HCT116 (cell line): ENCODE measurements around the gene ACSL3. TPM values are rescaled to one million over a fixed set of nuclear protein-coding genes. Genes with fewer than 3 reads are reported as not detected.

ENCODE experiments used
- ATAC-seq: fragments of 200-7000 bp; cut with Tn5 transposase; 2 replicates; pipeline ENCODE4 v1.9.1; 2020; ENCODE audit warnings: mild to moderate bottlenecking, moderate library complexity
- BruUV-seq: library from RNA; stranded (reverse); fragments of 400-500 nt; replicated peaks from 2 replicates; lab custom pipeline; 2021; lab: Mats Ljungman, UMichigan
- CTCF ChIA-PET: fragments of 300-600 bp; sonication (Branson Sonifier 250); formaldehyde crosslinking; loops from one replicate; lab custom pipeline; 2021; ENCODE audit warnings: antibody characterized with exemption; lab: Charles Lee
- POLR2A ChIA-PET: fragments of 300-600, 350-600 bp; sonication (Branson Sonifier 250); formaldehyde crosslinking; loops from one replicate; lab custom pipeline; 2021; ENCODE audit warnings: antibody characterized with exemption; lab: Charles Lee
- RAD21 ChIA-PET, 2 experiments: fragments of 300-600 bp; sonication (Branson Sonifier 250); formaldehyde crosslinking; loops; one replicate each; lab custom pipeline; 2023; ENCODE audit warnings: low total read pairs in 2 of 2; ENCODE audit not compliant: uncharacterized antibody in 2 of 2, unreplicated experiment in 2 of 2, low non-redundant PET in 1 of 2; lab: Charles Lee
- DNase-seq: peaks from one replicate; pipeline ENCODE4 v3.0.0-alpha.2; 2010; ENCODE audit warnings: low read depth, low spot score
- H2AFZ ChIP-seq: fragments of 200-600 bp; shearing (Covaris generic), sonication (generic); 2 replicates; pipeline ENCODE4 v1.6.1; 2017; ENCODE audit warnings: low read depth, mixed run types, mixed read lengths, antibody characterized with exemption, low read length; ENCODE audit not compliant: poor library complexity, severe bottlenecking
- H3K27ac ChIP-seq: 2 replicates; pipeline ENCODE4 v1.5.1; 2012; ENCODE audit warnings: low read depth, low read length
- H3K27me3 ChIP-seq: fragments of 200-600 bp; sonication (generic); 2 replicates; pipeline ENCODE4 v1.6.1; 2016; ENCODE audit warnings: mixed run types, low read length, mixed read lengths; ENCODE audit not compliant: insufficient read depth
- H3K36me3 ChIP-seq, 2 experiments: fragments of 200-500 bp in 1 of 2; fragments of 200-600 bp in 1 of 2; sonication (Bioruptor generic) in 1 of 2; sonication (generic) in 1 of 2; 2 replicates each; pipeline versions ENCODE4 v1.5.1 to v1.6.1; 2014 to 2016; ENCODE audit warnings: low read length in 2 of 2, inconsistent platforms in 1 of 2, mixed read lengths in 1 of 2, mixed run types in 1 of 2; ENCODE audit not compliant: insufficient read depth in 2 of 2, control insufficient read depth in 1 of 2
- H3K4me1 ChIP-seq, 2 experiments: fragments of 200-600 bp in 1 of 2; sonication (generic) in 1 of 2; 2 replicates each; pipeline versions ENCODE4 v1.5.1 to v1.6.1; 2012 to 2017; ENCODE audit warnings: low read length in 2 of 2, inconsistent platforms in 1 of 2, mild to moderate bottlenecking in 1 of 2, mixed read lengths in 1 of 2, mixed run types in 1 of 2, moderate library complexity in 1 of 2; ENCODE audit not compliant: insufficient read depth in 2 of 2, control insufficient read depth in 1 of 2
- H3K4me2 ChIP-seq: fragments of 200-600 bp; sonication (generic); 2 replicates; pipeline ENCODE4 v1.6.1; 2017; ENCODE audit warnings: mixed run types, low read length, mixed read lengths
- H3K4me3 ChIP-seq, 2 experiments: fragments of 200-600 bp in 1 of 2; sonication (generic) in 1 of 2; replicated peaks in 1 of 2; 2 replicates each; pipeline ENCODE4 v1.5.1; 2011 to 2016; ENCODE audit warnings: low read length in 2 of 2, control low read depth in 1 of 2, low read depth in 1 of 2, mild to moderate bottlenecking in 1 of 2, mixed read lengths in 1 of 2, mixed run types in 1 of 2
- H3K79me2 ChIP-seq: fragments of 200-600 bp; sonication (generic); 2 replicates; pipeline ENCODE4 v1.6.1; 2017; ENCODE audit warnings: mild to moderate bottlenecking, mixed run types, low read length, moderate library complexity, mixed read lengths; ENCODE audit not compliant: insufficient read depth
- H3K9ac ChIP-seq: fragments of 200-600 bp; sonication (generic); 2 replicates; pipeline ENCODE4 v1.6.1; 2016; ENCODE audit warnings: low read length, mixed read lengths
- H3K9me2 ChIP-seq: fragments of 200-600 bp; sonication (generic), shearing (Covaris generic); 2 replicates; pipeline ENCODE4 v1.6.1; 2017; ENCODE audit warnings: mixed run types, mild to moderate bottlenecking, moderate library complexity; ENCODE audit not compliant: insufficient read depth
- H3K9me3 ChIP-seq, 2 experiments: fragments of 200-500 bp in 1 of 2; fragments of 200-600 bp in 1 of 2; sonication (Bioruptor generic) in 1 of 2; sonication (generic) in 1 of 2; 2 replicates each; pipeline ENCODE4 v1.6.1; 2014 to 2017; ENCODE audit warnings: low read length in 2 of 2, mixed read lengths in 2 of 2, inconsistent platforms in 1 of 2, low read depth in 1 of 2, mild to moderate bottlenecking in 1 of 2, mixed run types in 1 of 2, moderate library complexity in 1 of 2; ENCODE audit not compliant: control insufficient read depth in 1 of 2, insufficient read depth in 1 of 2
- H4K20me1 ChIP-seq: fragments of 200-600 bp; sonication (generic), shearing (Covaris generic); 2 replicates; pipeline ENCODE4 v1.6.1; 2017; ENCODE audit warnings: mixed run types, mild to moderate bottlenecking, moderate library complexity; ENCODE audit not compliant: insufficient read depth
- CEBPB ChIP-seq: IDR thresholded peaks from 2 replicates; pipeline ENCODE4 v1.6.1; 2012; ENCODE audit warnings: low read depth
- EGR1 ChIP-seq: IDR thresholded peaks from 2 replicates; pipeline ENCODE4 v1.6.1; 2012; ENCODE audit warnings: low read depth
- ELF1 ChIP-seq: IDR thresholded peaks from 2 replicates; pipeline ENCODE4 v1.6.1; 2012; ENCODE audit warnings: low read depth, borderline replicate concordance
- EZH2 ChIP-seq: fragments of 200-600 bp; sonication (generic); IDR thresholded peaks from 2 replicates; pipeline ENCODE4 v1.6.1; 2017; ENCODE audit warnings: antibody characterized with exemption, mixed run types
- EZH2phosphoT487 ChIP-seq: fragments of 200-600 bp; IDR thresholded peaks from 2 replicates; pipeline ENCODE4 v1.6.1; 2018; ENCODE audit warnings: antibody characterized with exemption, borderline replicate concordance
- FOSL1 ChIP-seq: IDR thresholded peaks from 2 replicates; pipeline ENCODE4 v1.6.1; 2012; ENCODE audit warnings: low read depth
- JUND ChIP-seq: IDR thresholded peaks from 2 replicates; pipeline ENCODE4 v1.6.1; 2012
- POLR2A ChIP-seq: IDR thresholded peaks from 2 replicates; pipeline ENCODE4 v1.7.0; 2011; ENCODE audit warnings: borderline replicate concordance; ENCODE audit not compliant: insufficient read depth, insufficient read length; ENCODE audit errors: extremely low read depth
- POLR2AphosphoS5 ChIP-seq: IDR thresholded peaks from 2 replicates; pipeline ENCODE4 v1.6.1; 2011; ENCODE audit warnings: mild to moderate bottlenecking, low read depth, low read length, moderate library complexity
- RAD21 ChIP-seq: IDR thresholded peaks from 2 replicates; pipeline ENCODE4 v1.6.1; 2012; ENCODE audit warnings: low read depth, mild to moderate bottlenecking
- SRF ChIP-seq: IDR thresholded peaks from 2 replicates; pipeline ENCODE4 v1.6.1; 2012; ENCODE audit warnings: low read depth
- TCF7L2 ChIP-seq: IDR thresholded peaks from 2 replicates; pipeline ENCODE4 v1.7.0; 2011; ENCODE audit warnings: borderline replicate concordance, inconsistent platforms; ENCODE audit not compliant: insufficient read depth, insufficient read length; ENCODE audit errors: extremely low read depth
- YY1 ChIP-seq: IDR thresholded peaks from 2 replicates; pipeline ENCODE4 v1.6.1; 2011; ENCODE audit warnings: low read length, low read depth, moderate library complexity, mild to moderate bottlenecking; ENCODE audit not compliant: insufficient replicate concordance; ENCODE audit errors: extremely low read depth
- ZBTB33 ChIP-seq: IDR thresholded peaks from 2 replicates; pipeline ENCODE4 v1.6.1; 2011; ENCODE audit warnings: mild to moderate bottlenecking, low read length, moderate library complexity; ENCODE audit not compliant: insufficient replicate concordance; ENCODE audit errors: extremely low read depth
- ZFX ChIP-seq: fragments of 450-650 bp; IDR thresholded peaks from 2 replicates; pipeline ENCODE4 v1.6.1; 2017
- ZNF274 ChIP-seq: fragments of 200-500 bp; sonication (Bioruptor generic); IDR thresholded peaks from 2 replicates; pipeline ENCODE4 v1.6.1; 2014; ENCODE audit warnings: mild to moderate bottlenecking, low read depth, low read length, inconsistent platforms
- intact Hi-C: fragments of 100-400 bp; cut with micrococcal nuclease; formaldehyde crosslinking; loops from 2 replicates; pipeline ENCODE4 v1.10.0; 2022
- total RNA-seq: library from RNA; stranded (reverse); gene quantifications from one replicate; pipeline ENCODE4 v1.2.1, GENCODE V29; 2021; ENCODE audit not compliant: unreplicated experiment
- TF ChIP-seq, protein P1 (sequence below): IDR thresholded peaks from 2 replicates; pipeline ENCODE4 v1.6.1; 2012; ENCODE audit warnings: low read depth
- TF ChIP-seq, protein P2 (sequence below): IDR thresholded peaks from 2 replicates; pipeline ENCODE4 v1.6.1; 2012

ACSL3 gene
- total RNA-seq, 1 experiment from 2014 or later = 142 TPM

GRCh38 chr2:222972420-222972819 is 111.6 kb downstream of the ACSL3 start (continued):
- TF ChIP-seq, protein P1, sequence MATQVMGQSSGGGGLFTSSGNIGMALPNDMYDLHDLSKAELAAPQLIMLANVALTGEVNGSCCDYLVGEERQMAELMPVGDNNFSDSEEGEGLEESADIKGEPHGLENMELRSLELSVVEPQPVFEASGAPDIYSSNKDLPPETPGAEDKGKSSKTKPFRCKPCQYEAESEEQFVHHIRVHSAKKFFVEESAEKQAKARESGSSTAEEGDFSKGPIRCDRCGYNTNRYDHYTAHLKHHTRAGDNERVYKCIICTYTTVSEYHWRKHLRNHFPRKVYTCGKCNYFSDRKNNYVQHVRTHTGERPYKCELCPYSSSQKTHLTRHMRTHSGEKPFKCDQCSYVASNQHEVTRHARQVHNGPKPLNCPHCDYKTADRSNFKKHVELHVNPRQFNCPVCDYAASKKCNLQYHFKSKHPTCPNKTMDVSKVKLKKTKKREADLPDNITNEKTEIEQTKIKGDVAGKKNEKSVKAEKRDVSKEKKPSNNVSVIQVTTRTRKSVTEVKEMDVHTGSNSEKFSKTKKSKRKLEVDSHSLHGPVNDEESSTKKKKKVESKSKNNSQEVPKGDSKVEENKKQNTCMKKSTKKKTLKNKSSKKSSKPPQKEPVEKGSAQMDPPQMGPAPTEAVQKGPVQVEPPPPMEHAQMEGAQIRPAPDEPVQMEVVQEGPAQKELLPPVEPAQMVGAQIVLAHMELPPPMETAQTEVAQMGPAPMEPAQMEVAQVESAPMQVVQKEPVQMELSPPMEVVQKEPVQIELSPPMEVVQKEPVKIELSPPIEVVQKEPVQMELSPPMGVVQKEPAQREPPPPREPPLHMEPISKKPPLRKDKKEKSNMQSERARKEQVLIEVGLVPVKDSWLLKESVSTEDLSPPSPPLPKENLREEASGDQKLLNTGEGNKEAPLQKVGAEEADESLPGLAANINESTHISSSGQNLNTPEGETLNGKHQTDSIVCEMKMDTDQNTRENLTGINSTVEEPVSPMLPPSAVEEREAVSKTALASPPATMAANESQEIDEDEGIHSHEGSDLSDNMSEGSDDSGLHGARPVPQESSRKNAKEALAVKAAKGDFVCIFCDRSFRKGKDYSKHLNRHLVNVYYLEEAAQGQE = no peak
- TF ChIP-seq POLR2AphosphoS5 (no peak), FOSL1 (no peak), EGR1 (no peak), ELF1 (no peak), ZFX (no peak), RAD21 (no peak), EZH2phosphoT487 (no peak), EZH2 (no peak), YY1 (no peak), POLR2A (no peak)

- Histone ChIP-seq H3K79me2 (no peaks in the 10 kb centered on the region), H3K27me3 (no peaks in the 10 kb centered on the region), H3K4me1 (peaks cover 6 to 26% of the 10 kb centered on the region in 2 experiments; a peak in 2 of 4 replicates), H3K27ac (no peak overlapping the region), H3K4me3 (no peak overlapping the region), H3K9me2 (no peaks in the 10 kb centered on the region), H3K9ac (no peak overlapping the region), H3K4me2 (peak overlapping the region; percentile 53), H3K36me3 (no peaks in the 10 kb centered on the region), H3K9me3 (no peaks in the 10 kb centered on the region), H4K20me1 (no peaks in the 10 kb centered on the region), H2AFZ (peak overlapping the region; percentile 47)
- peak; percentile 29; the same call in 1 of the 2 replicates for ATAC-seq
- intact Hi-C loops = loop anchor here (5.0 to 10.0 kb wide), 5 partner anchors 552 to 992 kb away; no protein-coding TSS in a partner anchor
- ChIA-PET POLR2A (no interaction called here), RAD21 (no interaction called here), CTCF (no interaction called here)
- DNase-seq = no peak
- BruUV-seq = no TSS peak
- no peak for TF ChIP-seq EGR1
- TF ChIP-seq TCF7L2 = no peak
- TF ChIP-seq SRF = no peak
- TF ChIP-seq EZH2 = no peak
- no peak for TF ChIP-seq JUND
- TF ChIP-seq, protein P2, sequence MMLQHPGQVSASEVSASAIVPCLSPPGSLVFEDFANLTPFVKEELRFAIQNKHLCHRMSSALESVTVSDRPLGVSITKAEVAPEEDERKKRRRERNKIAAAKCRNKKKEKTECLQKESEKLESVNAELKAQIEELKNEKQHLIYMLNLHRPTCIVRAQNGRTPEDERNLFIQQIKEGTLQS = no peak
- TF ChIP-seq ZBTB33 = no peak
- TF ChIP-seq EZH2phosphoT487 = no peak
- TF ChIP-seq CEBPB = no peak
- TF ChIP-seq YY1 = no peak
- no peak for TF ChIP-seq ZFX
- no peak for TF ChIP-seq FOSL1
- TF ChIP-seq RAD21 = no peak
- TF ChIP-seq POLR2A = no peak
- no peak for TF ChIP-seq ZNF274
- no peak for TF ChIP-seq POLR2AphosphoS5
Observed at GRCh38 chr2:222973237-222973636, 112.4 kb downstream of the ACSL3 start.
